ENCODE measurements around the gene HAPSTR1.

Gene HAPSTR1

GRCh38 chr16:9134739-9135138 lies 43.3 kb downstream of the HAPSTR1 start:
- Histone ChIP-seq H3K4me2 (ENCODE audit: low read depth, low read length, poor library complexity, severe bottlenecking) (peak overlapping the region; percentile 20), H3K9me2 (replicated peaks; ENCODE audit: low read depth, low read length) (no peaks in the 10 kb centered on the region), H2AFZ (ENCODE audit: low read length) (0 out of 2 replicates have a peak overlapping the region, but pooled peaks have one; percentile 23)

GRCh38 chr16:9135797-9136196 lies 44.4 kb downstream of the HAPSTR1 start:
- H3K79me2 ChIP-seq (ENCODE audit: insufficient read depth, low read length): no peaks in the 10 kb centered on the region
- peaks cover 7% of the 10 kb centered on the region for H3K4me1 ChIP-seq (ENCODE audit: insufficient read depth, low read length, poor library complexity, severe bottlenecking)
- H3K9me2 ChIP-seq (replicated peaks; ENCODE audit: low read depth, low read length): no peaks in the 10 kb centered on the region
- TF ChIP-seq, protein P1, sequence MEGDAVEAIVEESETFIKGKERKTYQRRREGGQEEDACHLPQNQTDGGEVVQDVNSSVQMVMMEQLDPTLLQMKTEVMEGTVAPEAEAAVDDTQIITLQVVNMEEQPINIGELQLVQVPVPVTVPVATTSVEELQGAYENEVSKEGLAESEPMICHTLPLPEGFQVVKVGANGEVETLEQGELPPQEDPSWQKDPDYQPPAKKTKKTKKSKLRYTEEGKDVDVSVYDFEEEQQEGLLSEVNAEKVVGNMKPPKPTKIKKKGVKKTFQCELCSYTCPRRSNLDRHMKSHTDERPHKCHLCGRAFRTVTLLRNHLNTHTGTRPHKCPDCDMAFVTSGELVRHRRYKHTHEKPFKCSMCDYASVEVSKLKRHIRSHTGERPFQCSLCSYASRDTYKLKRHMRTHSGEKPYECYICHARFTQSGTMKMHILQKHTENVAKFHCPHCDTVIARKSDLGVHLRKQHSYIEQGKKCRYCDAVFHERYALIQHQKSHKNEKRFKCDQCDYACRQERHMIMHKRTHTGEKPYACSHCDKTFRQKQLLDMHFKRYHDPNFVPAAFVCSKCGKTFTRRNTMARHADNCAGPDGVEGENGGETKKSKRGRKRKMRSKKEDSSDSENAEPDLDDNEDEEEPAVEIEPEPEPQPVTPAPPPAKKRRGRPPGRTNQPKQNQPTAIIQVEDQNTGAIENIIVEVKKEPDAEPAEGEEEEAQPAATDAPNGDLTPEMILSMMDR (conservative IDR thresholded peaks at IDR 0.05; ENCODE audit: low read length): no peak
- no peak for TF ChIP-seq EZH2phosphoT487 (IDR thresholded peaks at IDR 0.05; ENCODE audit: borderline replicate concordance)
- H2AFZ ChIP-seq (ENCODE audit: low read length): no peak overlapping the region
- H3K27me3 ChIP-seq (ENCODE audit: insufficient read depth, low read length, poor library complexity, severe bottlenecking): no peaks in the 10 kb centered on the region
- no peaks in the 10 kb centered on the region for H3F3A ChIP-seq (ENCODE audit: low read depth)
- H3K9ac ChIP-seq (ENCODE audit: low read depth, low read length, poor library complexity, severe bottlenecking): peak overlapping the region; percentile 36
- H4K20me1 ChIP-seq (ENCODE audit: insufficient read depth, low read length, poor library complexity, severe bottlenecking): no peaks in the 10 kb centered on the region
- H3K4me2 ChIP-seq (ENCODE audit: low read depth, low read length, poor library complexity, severe bottlenecking): peak overlapping the region; percentile 63
- no peaks in the 10 kb centered on the region for H3K9me3 ChIP-seq (ENCODE audit: insufficient read depth, low read depth, low read length)
- H3K36me3 ChIP-seq (ENCODE audit: insufficient read depth, low read length): no peaks in the 10 kb centered on the region
- peak overlapping the region; percentile 43 for H3K4me3 ChIP-seq (ENCODE audit: low read length, poor library complexity, severe bottlenecking)

More at GRCh38 chr16:9134739-9135138, 43.3 kb downstream of the HAPSTR1 start:
- Histone ChIP-seq H3F3A (ENCODE audit: low read depth) (no peaks in the 10 kb centered on the region), H3K9me3 (ENCODE audit: insufficient read depth, low read depth, low read length) (no peaks in the 10 kb centered on the region), H3K27me3 (ENCODE audit: insufficient read depth, low read length, poor library complexity, severe bottlenecking) (no peaks in the 10 kb centered on the region), H3K4me3 (ENCODE audit: low read length, poor library complexity, severe bottlenecking) (no peak overlapping the region), H4K20me1 (ENCODE audit: insufficient read depth, low read length, poor library complexity, severe bottlenecking) (no peaks in the 10 kb centered on the region), H3K79me2 (ENCODE audit: insufficient read depth, low read length) (no peaks in the 10 kb centered on the region), H3K9ac (ENCODE audit: low read depth, low read length, poor library complexity, severe bottlenecking) (no peak overlapping the region), H3K4me1 (ENCODE audit: insufficient read depth, low read length, poor library complexity, severe bottlenecking) (peaks cover 7% of the 10 kb centered on the region), H3K36me3 (ENCODE audit: insufficient read depth, low read length) (no peaks in the 10 kb centered on the region)
- TF ChIP-seq, protein P1 (conservative IDR thresholded peaks at IDR 0.05; ENCODE audit: low read length): peak; percentile 68
- no peak for TF ChIP-seq EZH2phosphoT487 (IDR thresholded peaks at IDR 0.05; ENCODE audit: borderline replicate concordance)

GRCh38 chr16:9136596-9136995 lies 45.2 kb downstream of the HAPSTR1 start:
- Histone ChIP-seq H3F3A (ENCODE audit: low read depth) (no peaks in the 10 kb centered on the region), H3K27me3 (ENCODE audit: insufficient read depth, low read length, poor library complexity, severe bottlenecking) (no peaks in the 10 kb centered on the region), H3K9me2 (replicated peaks; ENCODE audit: low read depth, low read length) (no peaks in the 10 kb centered on the region), H3K79me2 (ENCODE audit: insufficient read depth, low read length) (no peaks in the 10 kb centered on the region), H3K9me3 (ENCODE audit: insufficient read depth, low read depth, low read length) (no peaks in the 10 kb centered on the region), H3K36me3 (ENCODE audit: insufficient read depth, low read length) (no peaks in the 10 kb centered on the region), H3K4me3 (ENCODE audit: low read length, poor library complexity, severe bottlenecking) (no peak overlapping the region), H4K20me1 (ENCODE audit: insufficient read depth, low read length, poor library complexity, severe bottlenecking) (no peaks in the 10 kb centered on the region), H3K4me1 (ENCODE audit: insufficient read depth, low read length, poor library complexity, severe bottlenecking) (peaks cover 7% of the 10 kb centered on the region), H2AFZ (ENCODE audit: low read length) (no peak overlapping the region), H3K4me2 (ENCODE audit: low read depth, low read length, poor library complexity, severe bottlenecking) (peak overlapping the region; percentile 63), H3K9ac (ENCODE audit: low read depth, low read length, poor library complexity, severe bottlenecking) (peak overlapping the region; percentile 36)
- TF ChIP-seq EZH2phosphoT487 (IDR thresholded peaks at IDR 0.05; ENCODE audit: borderline replicate concordance): no peak
- TF ChIP-seq, protein P1 (conservative IDR thresholded peaks at IDR 0.05; ENCODE audit: low read length): no peak

Measured in Loucy (cell line).